Tongue (tissue), 2 donors: ENCODE data around the gene COL20A1. TPM values are rescaled to one million over a fixed set of nuclear protein-coding genes. Genes with fewer than 3 reads are reported as not detected.
A peak's percentile ranks its signal among the peaks of the same experiment; 100 is the strongest.
"Not testable (repeated sequence)": the region's sequence is repeated elsewhere in the genome, so short reads cannot be mapped to it uniquely, and the experiment has no call there.

Experiments
- DNase-seq: peaks from one replicate; pipeline ENCODE4 v3.0.0-alpha.2; 2015
- total RNA-seq: library from RNA; depleted of rRNA; stranded (reverse); fragments of >200 nt; gene quantifications from one replicate; pipeline ENCODE4 v1.2.3, GENCODE V29; 2014

Gene COL20A1
- total RNA-seq, 1 donor from 2014 or later, result 6.2 TPM

GRCh38 chr20:63290677-63291472, 2.1 kb upstream of the COL20A1 start:
- DNase-seq, result no peak

- no peak for DNase-seq
Measured at GRCh38 chr20:63291811-63292210, 1.2 kb upstream of the COL20A1 start.

- peak; percentile 49 for DNase-seq
Measured at GRCh38 chr20:63292292-63292701, 689 bp upstream of the COL20A1 start.

GRCh38 chr20:63293456-63293855, 470 bp downstream of the COL20A1 start:
- DNase-seq, result no peak

GRCh38 chr20:63293871-63294535, 1.0 kb downstream of the COL20A1 start:
- DNase-seq, result no peak

GRCh38 chr20:63294536-63294900, 1.5 kb downstream of the COL20A1 start:
- DNase-seq, result no peak

GRCh38 chr20:63295018-63295417, 2.0 kb downstream of the COL20A1 start:
- DNase-seq, result no peak

- no peak for DNase-seq
Measured at GRCh38 chr20:63295422-63295821, 2.4 kb downstream of the COL20A1 start.

- no peak for DNase-seq
Measured at GRCh38 chr20:63295846-63296245, 2.9 kb downstream of the COL20A1 start.

GRCh38 chr20:63296531-63297299, 3.7 kb downstream of the COL20A1 start:
- peak; percentile 81 for DNase-seq

GRCh38 chr20:63297371-63297781, 4.4 kb downstream of the COL20A1 start:
- no peak for DNase-seq

- no peak for DNase-seq
Measured at GRCh38 chr20:63297796-63298572, 5.0 kb downstream of the COL20A1 start.

- DNase-seq, result no peak
Measured at GRCh38 chr20:63298731-63299312, 5.8 kb downstream of the COL20A1 start.

GRCh38 chr20:63301671-63302070, 8.7 kb downstream of the COL20A1 start:
- no peak for DNase-seq

- DNase-seq, result no peak
Measured at GRCh38 chr20:63303095-63303666, 10.2 kb downstream of the COL20A1 start.

GRCh38 chr20:63305393-63305792, 12.4 kb downstream of the COL20A1 start:
- DNase-seq, result no peak

- DNase-seq, result not testable (repeated sequence)
Measured at GRCh38 chr20:63305933-63306672, 13.1 kb downstream of the COL20A1 start.

GRCh38 chr20:63306673-63307537, 13.9 kb downstream of the COL20A1 start:
- DNase-seq, result no peak

- no peak for DNase-seq
Measured at GRCh38 chr20:63307538-63308217, 14.7 kb downstream of the COL20A1 start.
